Calu3 (cell line): ENCODE results near the gene MAEL. TPM values are rescaled to one million over a fixed set of nuclear protein-coding genes. Genes with fewer than 3 reads are reported as not detected.

Experiments used
- BruUV-seq: library from RNA; stranded (reverse); fragments of 400-500 nt; replicated peaks from 2 replicates; lab custom pipeline; 2021; lab: Mats Ljungman, UMichigan
- CTCF ChIA-PET: fragments of 300-600 bp; sonication (Branson Sonifier 250); formaldehyde crosslinking; loops from one replicate; lab custom pipeline; 2022; ENCODE audit warnings: antibody characterized with exemption; lab: Charles Lee
- DNase-seq: peaks from one replicate; pipeline ENCODE4 v3.0.0; 2022
- H3K27ac Mint-ChIP-seq: one replicate; pipeline ENCODE4 v1.8.0; 2022; ENCODE audit warnings: mixed read lengths; ENCODE audit not compliant: unreplicated experiment
- H3K27me3 Mint-ChIP-seq: one replicate; pipeline ENCODE4 v1.8.0; 2022; ENCODE audit warnings: mixed read lengths; ENCODE audit not compliant: unreplicated experiment
- H3K36me3 Mint-ChIP-seq: one replicate; pipeline ENCODE4 v1.8.0; 2022; ENCODE audit warnings: mild to moderate bottlenecking, moderate library complexity, mixed read lengths; ENCODE audit not compliant: insufficient read depth, unreplicated experiment
- H3K4me1 Mint-ChIP-seq: one replicate; pipeline ENCODE4 v1.8.0; 2022; ENCODE audit warnings: mild to moderate bottlenecking, low read depth, mixed read lengths; ENCODE audit not compliant: unreplicated experiment
- H3K4me3 Mint-ChIP-seq: one replicate; pipeline ENCODE4 v1.8.0; 2022; ENCODE audit warnings: mild to moderate bottlenecking, low read depth, moderate library complexity, mixed read lengths; ENCODE audit not compliant: unreplicated experiment
- H3K9me3 Mint-ChIP-seq: one replicate; pipeline ENCODE4 v1.8.0; 2022; ENCODE audit warnings: low read depth, mixed read lengths; ENCODE audit not compliant: unreplicated experiment
- intact Hi-C: fragments of 100-400 bp; cut with micrococcal nuclease; formaldehyde crosslinking; loops from one replicate; pipeline ENCODE4 v1.10.0; 2022; ENCODE audit not compliant: unreplicated experiment
- total RNA-seq: library from RNA; stranded (reverse); gene quantifications from 2 replicates; pipeline ENCODE4 v1.2.3, GENCODE V29; 2022
- TF ChIP-seq, protein P1 (sequence below): fragments of 200-600 bp; IDR thresholded peaks from one replicate; pipeline ENCODE4 v1.8.0; 2022; ENCODE audit warnings: antibody characterized with exemption; ENCODE audit not compliant: unreplicated experiment

MAEL gene
- total RNA-seq, 1 experiment from 2014 or later = not detected

DNA sequence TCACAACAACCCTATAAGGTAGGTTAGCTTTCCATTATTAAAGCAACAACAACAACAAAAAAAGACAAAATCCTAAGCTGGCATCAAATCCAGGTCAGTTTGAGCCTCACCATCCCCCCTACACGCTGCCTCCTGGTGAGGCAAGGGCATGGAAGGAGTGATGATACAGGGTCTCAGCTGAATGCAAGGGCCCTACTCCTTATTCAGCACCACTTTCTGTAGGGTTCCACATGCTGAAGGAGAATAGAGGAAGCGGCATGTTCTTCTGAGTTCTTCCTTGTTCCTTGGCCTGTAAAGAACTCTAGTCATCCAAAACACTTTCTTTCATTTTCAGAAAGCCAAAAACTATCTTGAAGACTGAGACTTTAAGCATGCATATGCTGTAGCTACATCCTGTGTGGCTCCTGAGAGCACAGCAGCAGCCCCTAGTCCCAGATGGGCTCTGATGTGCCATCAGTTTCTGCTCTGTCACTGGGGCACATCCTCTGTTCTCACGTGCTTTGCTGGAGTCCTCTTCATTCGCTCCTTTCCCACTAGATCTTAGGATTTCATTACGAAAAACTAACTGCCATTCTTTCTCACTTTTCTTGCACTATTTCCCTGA is 19.9 kb upstream of the MAEL start:
- TF ChIP-seq, protein P1, sequence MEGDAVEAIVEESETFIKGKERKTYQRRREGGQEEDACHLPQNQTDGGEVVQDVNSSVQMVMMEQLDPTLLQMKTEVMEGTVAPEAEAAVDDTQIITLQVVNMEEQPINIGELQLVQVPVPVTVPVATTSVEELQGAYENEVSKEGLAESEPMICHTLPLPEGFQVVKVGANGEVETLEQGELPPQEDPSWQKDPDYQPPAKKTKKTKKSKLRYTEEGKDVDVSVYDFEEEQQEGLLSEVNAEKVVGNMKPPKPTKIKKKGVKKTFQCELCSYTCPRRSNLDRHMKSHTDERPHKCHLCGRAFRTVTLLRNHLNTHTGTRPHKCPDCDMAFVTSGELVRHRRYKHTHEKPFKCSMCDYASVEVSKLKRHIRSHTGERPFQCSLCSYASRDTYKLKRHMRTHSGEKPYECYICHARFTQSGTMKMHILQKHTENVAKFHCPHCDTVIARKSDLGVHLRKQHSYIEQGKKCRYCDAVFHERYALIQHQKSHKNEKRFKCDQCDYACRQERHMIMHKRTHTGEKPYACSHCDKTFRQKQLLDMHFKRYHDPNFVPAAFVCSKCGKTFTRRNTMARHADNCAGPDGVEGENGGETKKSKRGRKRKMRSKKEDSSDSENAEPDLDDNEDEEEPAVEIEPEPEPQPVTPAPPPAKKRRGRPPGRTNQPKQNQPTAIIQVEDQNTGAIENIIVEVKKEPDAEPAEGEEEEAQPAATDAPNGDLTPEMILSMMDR = no peak
- Mint-ChIP-seq H3K27me3 (peaks cover 81% of the 10 kb centered on the region), H3K27ac (no peak overlapping the region), H3K4me3 (no peak overlapping the region), H3K36me3 (no peaks in the 10 kb centered on the region), H3K9me3 (no peaks in the 10 kb centered on the region), H3K4me1 (no peaks in the 10 kb centered on the region)
- DNase-seq = no peak
- CTCF ChIA-PET = interaction anchor here (0.6 kb wide), 1 partner anchor 251 kb away, joined by 3 read pairs; the partner anchor contains the start of gene POU2F1
- intact Hi-C loops = loop anchor here (2.0 kb wide), 1 partner anchor 14 kb away; no protein-coding TSS in a partner anchor
- BruUV-seq = no TSS peak

DNA sequence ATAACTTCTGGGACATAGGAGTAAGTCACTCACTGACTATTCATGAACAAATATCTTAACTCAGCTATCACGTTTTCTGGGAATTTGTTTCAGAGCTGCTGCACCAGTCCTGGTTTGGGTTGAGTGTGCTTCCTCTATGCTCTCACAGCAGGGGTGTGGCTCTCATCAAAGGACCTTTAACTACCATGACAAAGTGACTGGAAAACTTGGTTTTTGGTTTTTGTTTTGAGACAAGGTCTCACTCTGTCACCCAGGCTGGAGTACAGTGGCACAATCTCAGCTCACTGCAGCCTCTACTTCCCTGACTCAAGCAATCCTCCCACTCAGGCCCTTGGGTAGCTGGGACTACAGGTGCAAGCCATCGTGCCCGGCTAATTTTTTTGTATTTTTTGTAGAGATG is 17.8 kb upstream of the MAEL start:
- TF ChIP-seq, protein P1 = no peak
- Mint-ChIP-seq H3K9me3 (no peaks in the 10 kb centered on the region), H3K4me3 (no peak overlapping the region), H3K27ac (no peak overlapping the region), H3K4me1 (peaks cover 8% of the 10 kb centered on the region), H3K36me3 (no peaks in the 10 kb centered on the region), H3K27me3 (peaks cover 97% of the 10 kb centered on the region)
- DNase-seq = no peak
- intact Hi-C loops = loop anchor here (5.0 kb wide), 1 partner anchor 59 kb away; no protein-coding TSS in a partner anchor
- BruUV-seq = no TSS peak
- CTCF ChIA-PET = no interaction called here

DNA sequence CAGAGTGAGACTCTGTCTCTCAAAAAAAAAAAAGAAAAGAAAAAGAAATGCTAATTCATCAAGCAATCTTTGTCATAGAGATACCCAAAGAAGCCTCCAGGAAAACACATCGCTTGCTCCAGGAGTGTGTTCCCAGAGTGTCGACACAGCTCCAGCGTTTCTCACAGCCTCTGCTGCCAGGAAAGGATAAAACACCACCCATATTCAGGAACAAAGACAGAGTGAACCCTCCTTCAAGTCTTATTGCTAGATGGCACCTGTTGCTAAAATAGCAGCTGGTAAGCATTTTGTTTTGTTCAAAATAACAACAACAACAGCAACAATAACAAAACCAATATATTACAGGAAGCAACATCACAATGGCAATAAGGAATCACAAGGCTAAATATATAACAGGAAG is 16.9 kb upstream of the MAEL start:
- no TSS peak for BruUV-seq
- peaks cover 97% of the 10 kb centered on the region for H3K27me3 Mint-ChIP-seq
- H3K9me3 Mint-ChIP-seq = no peaks in the 10 kb centered on the region
- TF ChIP-seq, protein P1 = no peak
- H3K4me3 Mint-ChIP-seq = no peak overlapping the region
- CTCF ChIA-PET = interaction anchor here (0.7 kb wide), 1 partner anchor 92 kb away, joined by 3 read pairs; no protein-coding TSS in a partner anchor
- intact Hi-C loops = loop anchor here (5.0 kb wide), 1 partner anchor 60 kb away; no protein-coding TSS in a partner anchor
- peaks cover 8% of the 10 kb centered on the region for H3K4me1 Mint-ChIP-seq
- H3K36me3 Mint-ChIP-seq = no peaks in the 10 kb centered on the region
- DNase-seq = no peak
- H3K27ac Mint-ChIP-seq = no peak overlapping the region

DNA sequence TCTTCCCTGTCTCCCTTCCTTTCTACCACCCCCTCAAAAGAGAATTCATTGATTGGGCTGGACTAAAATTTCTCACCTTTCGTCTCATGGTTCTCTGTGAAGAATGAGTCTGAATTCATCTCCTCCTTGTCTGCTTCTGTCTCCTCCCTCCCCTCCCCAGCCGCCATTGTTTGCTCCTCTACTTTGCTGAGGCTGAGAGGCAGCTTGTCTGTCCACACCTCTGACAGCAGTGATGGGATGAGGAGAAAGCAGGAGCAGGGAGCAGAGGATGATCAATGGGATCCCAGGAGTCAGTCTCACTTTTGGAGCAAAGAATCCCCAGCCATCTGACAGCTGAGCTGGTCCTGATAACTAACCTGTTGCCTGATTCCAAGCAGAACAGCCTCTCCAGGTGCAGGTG is 16.3 kb upstream of the MAEL start:
- BruUV-seq = no TSS peak
- Mint-ChIP-seq H3K4me3 (no peak overlapping the region), H3K9me3 (no peaks in the 10 kb centered on the region), H3K27me3 (peaks cover 97% of the 10 kb centered on the region), H3K4me1 (peaks cover 8% of the 10 kb centered on the region), H3K27ac (no peak overlapping the region), H3K36me3 (no peaks in the 10 kb centered on the region)
- TF ChIP-seq, protein P1 = no peak
- CTCF ChIA-PET = interaction anchor here (0.7 kb wide), 1 partner anchor 93 kb away, joined by 3 read pairs; no protein-coding TSS in a partner anchor
- intact Hi-C loops = loop anchor here (5.0 kb wide), 1 partner anchor 61 kb away; no protein-coding TSS in a partner anchor
- no peak for DNase-seq
